Peyer's patch (tissue), 4 donors: ENCODE results near the gene NFIB.

Experiments used
- POLR2A ChIP-seq, 2 donors: fragments of 450-650 bp; IDR thresholded peaks; one replicate each; pipeline ENCODE4 v1.5.1; 2017; ENCODE audit warnings: antibody characterized with exemption in 2 of 2, mild to moderate bottlenecking in 2 of 2, moderate library complexity in 2 of 2
- TF ChIP-seq, protein P1 (sequence below), 6 experiments: fragments of 450-650 bp in 4 of 6; fragments of 200-600 bp in 2 of 6; sonication (generic) in 1 of 6; IDR thresholded peaks; one replicate each; pipeline ENCODE4 v1.5.1; 2017 to 2019; ENCODE audit warnings: antibody characterized with exemption in 6 of 6, mild to moderate bottlenecking in 3 of 6, moderate library complexity in 1 of 6

GRCh38 chr9:14141699-14142098 lies 172.2 kb downstream of the NFIB start:
- TF ChIP-seq, protein P1, sequence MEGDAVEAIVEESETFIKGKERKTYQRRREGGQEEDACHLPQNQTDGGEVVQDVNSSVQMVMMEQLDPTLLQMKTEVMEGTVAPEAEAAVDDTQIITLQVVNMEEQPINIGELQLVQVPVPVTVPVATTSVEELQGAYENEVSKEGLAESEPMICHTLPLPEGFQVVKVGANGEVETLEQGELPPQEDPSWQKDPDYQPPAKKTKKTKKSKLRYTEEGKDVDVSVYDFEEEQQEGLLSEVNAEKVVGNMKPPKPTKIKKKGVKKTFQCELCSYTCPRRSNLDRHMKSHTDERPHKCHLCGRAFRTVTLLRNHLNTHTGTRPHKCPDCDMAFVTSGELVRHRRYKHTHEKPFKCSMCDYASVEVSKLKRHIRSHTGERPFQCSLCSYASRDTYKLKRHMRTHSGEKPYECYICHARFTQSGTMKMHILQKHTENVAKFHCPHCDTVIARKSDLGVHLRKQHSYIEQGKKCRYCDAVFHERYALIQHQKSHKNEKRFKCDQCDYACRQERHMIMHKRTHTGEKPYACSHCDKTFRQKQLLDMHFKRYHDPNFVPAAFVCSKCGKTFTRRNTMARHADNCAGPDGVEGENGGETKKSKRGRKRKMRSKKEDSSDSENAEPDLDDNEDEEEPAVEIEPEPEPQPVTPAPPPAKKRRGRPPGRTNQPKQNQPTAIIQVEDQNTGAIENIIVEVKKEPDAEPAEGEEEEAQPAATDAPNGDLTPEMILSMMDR (IDR thresholded peaks at IDR 0.05): no peak
- TF ChIP-seq POLR2A (IDR thresholded peaks at IDR 0.05): no peak
